NCI-H1092 (cell line): ENCODE results near the gene ANKRD52.
"Not testable (repeated sequence)": the region's sequence is repeated elsewhere in the genome, so short reads cannot be mapped to it uniquely, and the experiment has no call there.

Experiments
- DNase-seq: peaks from one replicate; lab custom pipeline; 2025; lab: John Stamatoyannopoulos, UW

The ANKRD52 gene

GRCh38 chr12:56272468-56272867, 14.3 kb upstream of the ANKRD52 start:
- DNase-seq: not testable (repeated sequence)

DNA sequence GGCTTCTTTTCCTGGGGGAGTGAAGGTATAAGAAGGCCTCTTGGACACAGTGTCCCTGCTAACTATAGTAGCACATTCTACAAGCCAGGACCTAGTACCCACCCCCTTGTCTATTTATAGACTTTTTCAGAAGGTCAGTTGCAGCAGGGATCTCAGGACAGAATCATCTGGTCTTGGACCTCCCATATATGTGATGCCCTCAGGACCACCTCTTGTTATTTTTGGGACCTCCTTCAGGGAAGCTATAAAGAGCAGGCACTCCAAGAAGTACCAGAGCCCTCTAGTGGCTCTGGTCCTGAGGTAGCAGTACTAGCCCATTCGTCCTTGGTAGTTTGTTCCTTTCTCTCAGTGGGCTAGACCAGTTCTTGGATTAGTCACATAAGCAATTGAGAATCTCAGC, 12.8 kb upstream of the ANKRD52 start:
- DNase-seq: no peak

DNA sequence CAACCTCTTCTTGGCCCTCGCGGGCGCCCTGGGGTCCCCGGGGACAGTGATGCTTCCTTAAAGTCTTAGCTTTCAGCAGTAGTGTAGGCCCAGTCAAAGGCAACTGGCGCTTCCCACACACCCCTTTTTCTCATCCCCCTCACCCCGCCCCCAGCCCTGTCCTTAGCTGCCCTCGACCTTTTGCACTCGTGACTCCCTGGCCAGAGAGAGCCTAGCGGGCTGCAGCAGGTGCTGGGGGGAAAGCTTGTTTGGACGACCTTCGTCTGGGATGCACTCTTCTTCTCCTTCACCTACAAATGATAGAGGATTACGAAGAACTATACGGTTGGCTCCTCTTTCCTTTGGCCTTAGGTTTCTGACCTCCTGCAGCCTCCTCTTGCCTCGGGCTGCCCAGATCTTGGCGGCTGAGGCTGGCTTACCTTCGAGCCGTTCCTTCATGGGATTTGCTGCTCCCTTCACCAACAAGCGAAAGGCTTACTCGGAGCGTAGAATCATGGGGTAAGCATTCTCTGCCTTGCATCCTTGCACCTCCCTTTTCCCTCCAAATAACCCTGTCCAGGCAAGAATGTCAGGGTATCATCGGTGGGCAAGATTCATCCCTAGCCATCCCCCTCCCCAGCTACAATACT, 9.4 kb upstream of the ANKRD52 start:
- DNase-seq: no peak

DNA sequence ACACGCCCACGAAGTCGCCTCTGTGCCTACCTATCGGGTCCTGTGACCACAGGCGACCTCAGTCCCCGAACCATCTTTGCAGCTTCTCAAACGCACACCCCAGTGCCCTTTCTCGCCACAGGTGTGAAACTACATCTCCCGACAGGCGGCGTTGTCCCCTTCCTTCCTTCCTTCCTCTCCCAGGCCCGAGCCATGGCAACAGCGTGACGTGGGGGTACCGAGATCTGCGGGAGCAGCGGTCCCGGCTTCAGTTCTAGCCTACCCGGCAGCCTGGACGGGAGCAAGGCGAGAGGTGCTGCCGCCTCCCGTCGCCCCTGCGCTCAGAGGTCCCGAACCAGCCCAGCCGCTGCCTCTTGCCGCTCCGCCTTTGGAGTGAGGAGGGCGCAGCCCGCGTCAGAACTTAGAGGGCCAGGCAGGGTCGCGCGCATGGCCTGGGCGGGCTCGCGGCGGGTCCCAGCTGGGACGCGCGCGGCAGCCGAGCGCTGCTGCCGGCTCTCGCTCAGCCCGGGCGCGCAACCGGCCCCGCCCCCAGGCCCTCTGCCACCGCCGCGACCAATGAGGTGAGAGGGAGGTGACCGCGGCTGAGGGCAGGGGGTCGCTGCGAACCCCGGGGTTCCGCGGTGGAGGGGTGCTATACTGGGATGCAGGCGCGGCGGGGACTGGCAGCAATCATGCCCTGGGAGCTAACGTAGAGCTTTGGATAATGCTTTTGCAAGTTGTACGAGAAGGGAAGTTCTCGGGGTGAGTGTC, 8.7 kb upstream of the ANKRD52 start, which contains the start of gene COQ10A:
TSS of gene COQ10A (plus strand) at position 250 of the 750 bp plus-strand sequence. CDS start at position 427, 177 bp downstream.
- peak; percentile 76 for DNase-seq

DNA sequence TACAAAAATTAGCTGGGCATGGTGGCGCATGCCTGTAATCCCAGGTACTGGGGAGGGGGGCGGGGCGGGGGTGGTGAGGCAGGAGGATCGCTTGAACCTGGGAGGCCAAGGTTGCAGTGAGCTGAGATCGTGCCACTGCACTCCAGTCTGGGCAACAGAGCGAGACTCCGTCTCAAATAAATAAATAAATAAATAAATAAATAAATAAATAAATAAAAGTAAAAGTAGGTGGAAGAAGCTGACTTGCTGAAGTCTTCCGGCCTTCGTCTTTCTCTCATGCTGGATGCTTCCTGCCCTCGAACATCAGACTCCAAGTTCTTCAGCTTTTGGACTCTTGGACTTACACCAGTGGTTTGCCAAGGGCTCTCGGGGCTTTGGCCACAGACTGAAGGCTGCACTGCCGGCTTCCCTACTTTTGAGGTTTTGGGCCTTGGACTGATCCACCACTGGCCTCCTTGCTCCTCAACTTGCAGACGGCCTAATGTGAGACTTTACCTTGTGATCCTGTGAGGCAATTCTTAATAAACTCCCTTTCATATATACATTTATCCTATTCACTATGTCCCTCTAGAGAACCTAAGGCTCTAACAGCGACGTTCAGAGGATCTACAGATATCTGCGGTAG, 8.0 kb upstream of the ANKRD52 start:
- DNase-seq: not testable (repeated sequence)

DNA sequence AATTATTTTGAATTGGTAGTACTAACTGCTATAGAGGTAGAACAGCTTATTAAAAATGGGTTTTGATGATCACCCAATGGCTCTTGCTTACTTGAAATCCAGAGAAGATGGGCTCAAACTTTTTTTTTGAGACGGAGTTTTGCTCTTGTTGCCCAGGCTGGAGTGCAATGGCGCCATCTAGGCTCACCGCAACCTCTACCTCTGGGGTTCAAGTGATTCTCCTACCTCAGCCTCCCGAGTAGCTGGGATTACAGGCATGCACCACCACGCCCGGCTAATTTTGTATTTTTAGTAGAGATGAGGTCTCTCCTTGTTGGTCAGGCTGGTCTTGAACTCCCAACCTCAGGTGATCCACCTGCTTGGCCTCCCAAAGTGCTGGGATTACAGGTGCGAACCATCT, 4.8 kb upstream of the ANKRD52 start:
- not testable (repeated sequence) for DNase-seq

DNA sequence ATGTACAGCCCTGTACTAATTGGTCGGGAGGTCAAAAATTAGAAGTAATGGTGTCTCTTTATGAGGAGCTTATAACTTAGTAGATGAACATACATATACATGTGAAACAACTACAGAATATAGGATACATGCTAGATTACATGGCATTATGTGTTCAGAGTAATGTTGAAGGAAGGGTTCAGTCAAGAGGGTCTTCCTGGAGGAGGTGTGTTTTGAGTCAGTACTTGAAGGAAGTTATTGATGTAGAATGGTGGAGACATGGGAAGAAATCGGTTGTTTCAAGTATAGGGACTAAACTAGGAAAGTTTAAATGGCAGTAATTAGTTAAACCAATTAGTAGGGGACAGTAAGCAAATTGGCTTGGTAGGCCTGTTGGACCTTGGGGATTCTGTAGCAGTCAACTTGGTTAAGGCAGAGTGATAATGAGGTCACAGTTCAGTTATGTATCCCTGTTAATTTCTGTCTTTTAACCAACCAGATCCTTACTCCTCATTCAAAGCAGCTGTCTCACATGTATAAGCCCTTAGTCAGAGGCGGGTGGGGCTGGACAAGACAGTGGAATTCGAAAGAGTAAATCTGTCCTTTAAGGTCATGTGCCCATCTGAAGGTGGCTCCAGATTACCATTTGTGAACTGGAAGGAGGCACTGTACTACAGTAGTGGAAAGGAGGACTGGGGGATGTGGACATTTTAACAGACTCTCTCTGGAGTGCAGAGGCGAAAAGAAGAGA, 3.5 kb upstream of the ANKRD52 start:
- DNase-seq: no peak

GRCh38 chr12:56260921-56261320, 2.7 kb upstream of the ANKRD52 start:
- DNase-seq: no peak

DNA sequence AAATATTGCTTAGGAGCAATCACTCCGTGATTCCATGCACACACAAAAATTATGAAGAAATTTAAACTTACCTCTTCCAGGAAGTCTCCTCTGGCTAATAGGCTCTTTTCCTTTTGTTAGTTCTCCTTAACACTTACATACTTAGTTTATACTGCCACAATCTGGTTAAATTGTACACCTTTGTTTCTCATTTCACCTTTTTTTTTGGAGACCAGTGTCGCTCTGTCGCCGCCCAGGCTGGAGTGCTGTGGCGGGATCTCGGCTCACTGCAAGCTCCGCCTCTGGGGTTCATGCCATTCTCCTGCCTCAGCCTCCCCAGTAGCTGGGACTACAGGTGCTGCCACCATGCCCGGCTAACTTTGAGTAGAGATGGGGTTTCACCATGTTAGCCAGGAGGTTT, 2.2 kb upstream of the ANKRD52 start:
- no peak for DNase-seq

GRCh38 chr12:56258820-56259183, 618 bp upstream of the ANKRD52 start:
- DNase-seq: no peak

DNA sequence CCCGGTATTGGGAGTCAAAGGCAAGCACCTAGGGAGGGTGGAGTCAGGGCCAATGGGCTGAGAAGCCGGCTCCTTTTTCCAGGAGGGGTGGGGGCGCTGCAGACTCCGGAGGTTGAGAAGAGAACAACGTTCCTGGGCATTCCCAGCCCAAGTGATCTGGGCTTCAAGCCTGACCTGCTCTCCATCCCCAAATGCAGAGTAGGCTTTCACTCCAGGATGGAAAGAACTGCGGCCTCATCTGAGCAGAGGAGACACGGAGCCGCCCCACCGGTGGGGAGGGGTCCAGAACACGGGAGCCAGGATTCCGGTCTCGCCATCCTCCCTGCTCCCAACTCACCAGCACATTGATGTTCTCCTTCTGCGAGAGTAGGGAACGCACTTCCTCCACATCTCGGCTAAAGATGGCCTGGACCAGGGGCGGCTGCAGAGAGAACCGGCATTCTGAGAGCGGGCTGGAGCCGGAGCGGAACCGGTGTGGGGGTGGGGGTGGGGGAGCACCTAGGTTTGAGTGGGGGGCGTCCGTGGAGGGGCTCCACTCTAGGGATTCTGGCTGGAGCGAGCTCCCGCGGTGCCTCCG, 605 bp downstream of the ANKRD52 start:
- no peak for DNase-seq

DNA sequence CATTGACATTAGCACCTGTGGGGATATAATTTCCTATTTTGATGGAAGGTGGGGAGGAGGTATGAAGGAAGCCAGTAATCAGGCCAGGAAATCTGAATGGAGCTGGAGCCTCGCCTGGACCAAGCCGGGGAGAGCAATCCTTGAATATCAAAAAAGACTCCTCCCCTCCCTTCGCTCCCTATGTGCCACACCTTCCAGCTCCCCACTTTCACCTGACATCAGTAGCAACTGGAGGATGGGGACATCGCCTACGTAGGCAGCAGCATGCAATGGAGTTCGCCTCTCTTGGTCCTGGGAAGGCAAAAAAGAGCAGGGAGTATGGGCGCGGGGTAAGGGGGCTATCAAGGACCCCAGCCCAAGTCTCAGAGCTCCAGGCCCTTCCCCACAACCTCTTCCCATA, 1.1 kb downstream of the ANKRD52 start:
- no peak for DNase-seq

GRCh38 chr12:56256326-56256960, 1.7 kb downstream of the ANKRD52 start:
- DNase-seq: no peak

GRCh38 chr12:56255671-56256070, 2.5 kb downstream of the ANKRD52 start:
- DNase-seq: no peak

GRCh38 chr12:56253091-56253490, 5.1 kb downstream of the ANKRD52 start:
- DNase-seq: no peak

DNA sequence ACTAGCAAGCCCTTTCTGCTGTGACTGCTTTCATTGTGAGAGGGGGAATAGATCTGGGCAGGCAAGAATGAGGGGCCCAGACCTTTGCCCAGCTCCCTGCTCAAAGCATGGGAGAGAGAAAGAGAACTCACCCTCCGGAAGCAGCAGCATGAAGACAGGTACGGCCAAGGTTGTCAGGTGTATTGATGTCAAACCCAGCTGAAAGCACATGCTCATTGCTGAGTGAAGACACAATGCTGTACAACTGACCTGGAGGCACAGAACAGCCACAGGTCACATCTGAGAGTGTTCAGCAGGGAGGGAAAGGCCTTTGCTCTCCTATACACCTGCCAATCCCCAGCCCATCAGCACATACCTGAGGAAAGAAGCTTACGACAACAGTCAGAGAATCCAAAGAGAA, 5.5 kb downstream of the ANKRD52 start:
- DNase-seq: no peak

- no peak for DNase-seq
Measured at GRCh38 chr12:56248711-56249110, 9.5 kb downstream of the ANKRD52 start.

GRCh38 chr12:56247923-56248322, 10.3 kb downstream of the ANKRD52 start:
- DNase-seq: no peak

- no peak for DNase-seq
Measured at GRCh38 chr12:56244494-56244893, 13.7 kb downstream of the ANKRD52 start.

GRCh38 chr12:56243731-56244181, 14.4 kb downstream of the ANKRD52 start:
- no peak for DNase-seq

DNA sequence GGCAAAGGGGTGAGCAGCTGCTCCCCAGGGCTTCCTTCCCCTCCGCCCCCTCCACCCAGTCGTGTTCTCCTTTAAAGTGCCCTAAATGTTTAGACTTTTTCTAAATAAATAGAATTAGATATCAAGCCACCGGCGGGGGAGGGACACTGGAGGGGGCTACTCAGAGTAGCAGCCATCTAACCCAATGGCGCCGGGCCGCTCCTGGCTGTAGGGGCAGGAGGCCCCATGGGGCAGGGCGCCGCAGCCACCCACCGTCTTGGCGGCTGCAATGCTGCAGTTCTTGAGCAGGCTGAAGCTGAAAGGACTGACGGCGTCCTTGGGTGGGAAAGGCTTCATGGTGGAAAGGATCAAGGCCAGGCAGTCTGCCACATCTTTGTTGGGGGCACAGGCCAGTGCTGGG, 15.2 kb downstream of the ANKRD52 start:
- DNase-seq: no peak
